Upper lobe of left lung (tissue), 6 donors: ENCODE data around the gene HES7. TPM values are rescaled to one million over a fixed set of nuclear protein-coding genes. Genes with fewer than 3 reads are reported as not detected.

Experiments used
- ATAC-seq, 2 donors: fragments of 200-7000 bp; cut with Tn5 transposase; one replicate each; pipeline ENCODE4 v1.9.1; 2022; ENCODE audit warnings: mild to moderate bottlenecking in 2 of 2, moderate library complexity in 2 of 2; ENCODE audit not compliant: low FRiP score in 2 of 2
- DNase-seq, 2 donors: peaks; one replicate each; pipeline ENCODE4 v3.0.0-alpha.2; 2019 to 2020
- H3K27ac ChIP-seq, 4 donors: fragments of 200-600 bp; sonication (generic); one replicate each; pipeline ENCODE4 v1.5.1; 2016 to 2019
- H3K27me3 ChIP-seq, 4 donors: fragments of 200-600 bp; sonication (generic); one replicate each; pipeline ENCODE4 v1.5.1; 2017 to 2019
- H3K36me3 ChIP-seq, 4 donors: fragments of 200-600 bp; sonication (generic); one replicate each; pipeline ENCODE4 v1.5.1; 2016 to 2019
- H3K4me1 ChIP-seq, 4 donors: fragments of 200-600 bp; sonication (generic); one replicate each; pipeline ENCODE4 v1.5.1; 2018 to 2019
- H3K4me3 ChIP-seq, 4 donors: fragments of 200-600 bp; sonication (generic); one replicate each; pipeline ENCODE4 v1.5.1; 2017 to 2019; ENCODE audit warnings: mild to moderate bottlenecking in 2 of 4, moderate library complexity in 1 of 4
- H3K9me3 ChIP-seq, 4 donors: fragments of 200-600 bp; sonication (generic); one replicate each; pipeline ENCODE4 v1.5.1; 2018 to 2019
- EP300 ChIP-seq, 4 donors: sonication (generic); formaldehyde crosslinking; IDR thresholded peaks; one replicate each; pipeline ENCODE4 v1.5.1; 2017; ENCODE audit warnings: antibody characterized with exemption in 4 of 4, control low read depth in 2 of 4
- POLR2A ChIP-seq, 4 donors: fragments of 450-650 bp; IDR thresholded peaks; one replicate each; pipeline ENCODE4 v1.5.1; 2016 to 2017; ENCODE audit warnings: antibody characterized with exemption in 4 of 4, mild to moderate bottlenecking in 2 of 4
- POLR2AphosphoS5 ChIP-seq, 2 donors: sonication (generic); formaldehyde crosslinking; IDR thresholded peaks; one replicate each; pipeline ENCODE4 v1.5.1; 2017; ENCODE audit warnings: antibody characterized with exemption in 2 of 2
- WGBS, 2 donors: methylation state at CpG; one replicate each; pipeline ENCODE4 v1.1.5; 2017 to 2018; 5-methylcytosine and 5-hydroxymethylcytosine counted together
- total RNA-seq, 6 donors: library from RNA; depleted of rRNA in 4 of 6; stranded (reverse); fragments of >200 nt in 4 of 6; gene quantifications; one replicate each; pipeline versions ENCODE4 v1.1.0 to v1.2.1, GENCODE V29; 2016 to 2021
- TF ChIP-seq, protein P1 (sequence below), 6 experiments: fragments of 450-650 bp in 4 of 6; fragments of 200-600 bp in 2 of 6; sonication (generic) in 2 of 6; IDR thresholded peaks; one replicate each; pipeline ENCODE4 v1.5.1; 2016 to 2019; ENCODE audit warnings: antibody characterized with exemption in 6 of 6
- donor health status: DM: no; HTN: no; CAD: no; lungs with moderate emphysema.
- donor health status: DM: no; HTN: yes; CAD: no; lungs with severe emphysema.

Gene HES7
- total RNA-seq, 6 donors from 2014 or later = 4.9 TPM; not detected in 5

DNA sequence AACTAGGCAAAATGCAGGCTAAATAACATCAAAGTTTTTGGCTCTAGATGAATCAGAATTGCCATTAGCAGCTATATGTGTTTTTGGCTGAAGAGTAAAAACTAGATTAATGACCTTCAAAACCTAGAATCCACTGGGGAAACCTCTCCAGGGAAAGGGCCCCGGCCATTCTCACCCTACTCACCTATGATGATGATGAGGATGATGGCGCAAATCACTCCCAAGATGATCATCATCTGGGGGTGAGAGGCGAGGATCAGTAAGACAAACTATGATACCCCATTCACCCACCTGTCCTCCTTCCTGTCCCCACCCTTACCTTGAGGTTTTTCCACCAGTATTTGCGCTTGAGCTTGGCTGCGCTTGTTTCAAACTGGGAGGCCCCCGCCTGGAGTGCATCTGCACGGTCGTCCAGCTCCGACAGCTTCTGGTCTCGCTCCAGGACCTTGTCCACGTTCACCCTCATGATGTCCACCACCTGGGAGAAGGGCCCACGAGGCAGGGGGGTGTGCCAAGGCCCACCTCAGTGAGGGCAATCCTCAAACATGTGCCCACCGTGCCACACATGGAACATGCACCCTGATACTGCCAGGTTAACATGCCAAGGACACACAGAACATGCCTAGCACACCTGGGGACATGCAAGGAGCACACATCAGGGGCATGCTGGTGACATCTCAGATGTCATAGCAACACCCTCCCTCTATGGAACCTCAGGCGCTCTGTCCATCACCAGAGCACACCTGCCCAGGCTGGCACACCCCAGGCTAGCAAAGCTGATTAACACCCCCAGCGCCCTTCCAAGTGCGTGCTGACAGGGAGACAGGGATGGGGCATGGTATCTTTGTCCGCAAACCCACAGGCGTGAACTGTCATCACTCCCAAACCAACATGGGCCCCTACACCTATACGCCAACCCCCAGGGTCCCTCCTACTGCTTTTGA is 37.7 kb upstream of the HES7 start:
- H3K27me3 ChIP-seq = no peaks in the 10 kb centered on the region
- ATAC-seq (no peak), DNase-seq (peak in 1 of 2 donors; percentile 39)
- peaks cover 4 to 31% (median 8%) of the 10 kb centered on the region in 4 donors for H3K36me3 ChIP-seq
- peak overlapping the region; percentile 63 to 95 (median 92) for H3K4me3 ChIP-seq
- no peaks in the 10 kb centered on the region for H3K9me3 ChIP-seq
- TF ChIP-seq EP300 (IDR thresholded peaks at IDR 0.05) (no peak), POLR2AphosphoS5 (IDR thresholded peaks at IDR 0.05) (no peak), POLR2A (IDR thresholded peaks at IDR 0.05) (peak in 1 of 4 donors; percentile 12)
- TF ChIP-seq, protein P1, sequence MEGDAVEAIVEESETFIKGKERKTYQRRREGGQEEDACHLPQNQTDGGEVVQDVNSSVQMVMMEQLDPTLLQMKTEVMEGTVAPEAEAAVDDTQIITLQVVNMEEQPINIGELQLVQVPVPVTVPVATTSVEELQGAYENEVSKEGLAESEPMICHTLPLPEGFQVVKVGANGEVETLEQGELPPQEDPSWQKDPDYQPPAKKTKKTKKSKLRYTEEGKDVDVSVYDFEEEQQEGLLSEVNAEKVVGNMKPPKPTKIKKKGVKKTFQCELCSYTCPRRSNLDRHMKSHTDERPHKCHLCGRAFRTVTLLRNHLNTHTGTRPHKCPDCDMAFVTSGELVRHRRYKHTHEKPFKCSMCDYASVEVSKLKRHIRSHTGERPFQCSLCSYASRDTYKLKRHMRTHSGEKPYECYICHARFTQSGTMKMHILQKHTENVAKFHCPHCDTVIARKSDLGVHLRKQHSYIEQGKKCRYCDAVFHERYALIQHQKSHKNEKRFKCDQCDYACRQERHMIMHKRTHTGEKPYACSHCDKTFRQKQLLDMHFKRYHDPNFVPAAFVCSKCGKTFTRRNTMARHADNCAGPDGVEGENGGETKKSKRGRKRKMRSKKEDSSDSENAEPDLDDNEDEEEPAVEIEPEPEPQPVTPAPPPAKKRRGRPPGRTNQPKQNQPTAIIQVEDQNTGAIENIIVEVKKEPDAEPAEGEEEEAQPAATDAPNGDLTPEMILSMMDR (IDR thresholded peaks at IDR 0.05) = no peak
- H3K4me1 ChIP-seq = peaks cover 43 to 66% (median 51%) of the 10 kb centered on the region in 4 donors
- 58 to 61% methylated on average over 15 to 17 of the region's 19 CpGs for WGBS, 2 donors
- H3K27ac ChIP-seq = peak overlapping the region; percentile 95 to 99 (median 97)

DNA sequence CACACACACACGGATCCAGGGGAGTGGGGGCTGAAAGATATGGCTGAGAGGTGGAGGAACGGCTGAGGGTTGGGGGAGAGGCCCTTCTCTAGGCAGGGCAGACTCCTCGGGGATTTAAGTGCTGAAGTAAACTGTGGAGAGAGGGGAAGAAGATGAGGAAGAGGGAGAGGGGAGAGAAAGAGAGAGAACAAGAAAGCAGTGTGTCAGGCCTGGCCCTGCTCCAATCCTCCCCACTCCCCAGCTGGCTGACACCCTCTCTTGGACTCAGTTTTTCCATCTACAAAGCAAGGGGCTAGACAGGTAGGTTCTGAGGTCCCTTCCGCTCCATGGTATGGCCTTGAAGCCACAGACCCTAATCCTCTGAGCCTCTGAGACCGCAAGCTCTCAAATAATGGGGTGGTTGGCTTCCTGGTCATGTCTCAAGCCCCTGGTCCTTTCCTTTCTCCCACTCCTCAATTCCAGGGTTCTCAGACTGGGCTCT is 36.9 kb upstream of the HES7 start:
- no peak for DNase-seq
- peaks cover 43 to 66% (median 51%) of the 10 kb centered on the region in 4 donors for H3K4me1 ChIP-seq
- H3K4me3 ChIP-seq = peak overlapping the region in 1 of 4 donors; percentile 3
- no peaks in the 10 kb centered on the region for H3K27me3 ChIP-seq
- no peaks in the 10 kb centered on the region for H3K9me3 ChIP-seq
- no peak for TF ChIP-seq POLR2A (IDR thresholded peaks at IDR 0.05)
- TF ChIP-seq, protein P1 (IDR thresholded peaks at IDR 0.05) = no peak
- no peak for TF ChIP-seq POLR2AphosphoS5 (IDR thresholded peaks at IDR 0.05)
- no peak for TF ChIP-seq EP300 (IDR thresholded peaks at IDR 0.05)
- H3K27ac ChIP-seq = peak overlapping the region; percentile 95 to 99 (median 97)
- WGBS, 2 donors = 50 to 59% methylated on average over 5 of the region's 5 CpGs
- H3K36me3 ChIP-seq = peaks cover 4 to 31% (median 8%) of the 10 kb centered on the region in 4 donors
- no peak for ATAC-seq

DNA sequence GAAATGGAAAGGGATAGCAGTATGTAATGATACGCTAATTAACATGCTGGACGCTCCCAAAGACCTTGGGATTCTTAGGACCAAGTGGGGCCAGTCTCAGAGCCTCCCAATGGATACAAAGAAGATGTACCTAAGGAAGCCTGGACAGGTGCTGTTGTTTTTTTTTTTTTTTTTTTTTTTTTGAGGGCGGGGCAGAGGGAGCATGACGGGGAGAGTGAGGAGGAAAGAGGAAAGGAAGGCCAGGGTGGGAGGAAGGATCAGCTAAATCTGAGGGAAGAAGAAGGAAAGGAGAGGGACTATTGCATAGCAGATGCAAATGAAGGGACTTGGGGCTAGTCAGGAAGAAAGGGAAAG is 36.3 kb upstream of the HES7 start:
- 64 to 68% methylated on average over 4 of the region's 4 CpGs for WGBS, 2 donors
- no peak for DNase-seq

DNA sequence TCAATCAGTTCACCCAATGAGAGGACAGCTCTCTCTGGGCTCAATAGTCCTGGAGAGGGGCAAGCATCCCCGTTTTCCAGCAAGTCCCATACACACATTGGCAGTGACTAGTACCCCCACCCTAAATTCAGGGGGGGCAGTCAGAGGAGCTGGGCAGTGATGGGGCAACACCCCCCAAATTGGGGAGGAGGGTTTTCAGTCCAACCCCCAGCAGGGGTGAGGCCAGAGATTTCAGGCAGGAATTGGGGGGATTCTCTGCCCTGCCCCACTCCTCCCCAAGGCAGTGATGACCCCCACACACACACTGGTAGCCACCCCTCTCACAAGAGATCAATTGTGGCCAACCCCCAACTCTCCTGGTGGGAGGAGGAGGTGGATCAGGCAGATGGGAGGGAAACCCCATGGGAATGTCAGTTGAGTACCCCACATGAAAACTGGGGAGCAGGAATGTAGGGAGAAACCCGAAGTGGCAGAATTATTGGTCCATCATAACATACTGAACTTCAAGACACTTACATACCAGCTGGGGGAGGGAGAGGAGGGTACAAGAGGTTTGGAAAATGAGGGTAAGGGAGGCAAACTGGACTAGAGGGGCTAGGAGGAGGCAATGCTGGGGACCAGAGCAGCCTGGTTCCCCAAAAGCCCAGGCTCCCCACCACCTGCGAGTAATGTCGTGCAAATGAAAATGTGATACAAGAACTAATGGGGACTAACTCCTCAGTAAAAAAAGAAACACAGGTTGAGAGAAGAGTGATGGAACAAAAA is 35.7 kb upstream of the HES7 start:
- DNase-seq (no peak), ATAC-seq (no peak)
- Histone ChIP-seq H3K27ac (peak overlapping the region; percentile 41 to 98 (median 69)), H3K4me3 (no peak overlapping the region), H3K4me1 (peaks cover 39 to 62% (median 47%) of the 10 kb centered on the region in 4 donors), H3K27me3 (no peaks in the 10 kb centered on the region), H3K9me3 (no peaks in the 10 kb centered on the region), H3K36me3 (peaks cover 4 to 31% (median 8%) of the 10 kb centered on the region in 4 donors)
- TF ChIP-seq EP300 (IDR thresholded peaks at IDR 0.05) (no peak), POLR2AphosphoS5 (IDR thresholded peaks at IDR 0.05) (no peak), POLR2A (IDR thresholded peaks at IDR 0.05) (no peak)
- TF ChIP-seq, protein P1 (IDR thresholded peaks at IDR 0.05) = no peak
- WGBS, 2 donors = 73 to 77% methylated on average over 4 of the region's 4 CpGs

More for the DNA sequence above, 36.3 kb upstream of the HES7 start:
- H3K36me3 ChIP-seq = peaks cover 4 to 31% (median 8%) of the 10 kb centered on the region in 4 donors
- no peak overlapping the region for H3K4me3 ChIP-seq
- TF ChIP-seq EP300 (IDR thresholded peaks at IDR 0.05) (no peak), POLR2A (IDR thresholded peaks at IDR 0.05) (no peak), POLR2AphosphoS5 (IDR thresholded peaks at IDR 0.05) (no peak)
- TF ChIP-seq, protein P1 (IDR thresholded peaks at IDR 0.05) = no peak
- no peaks in the 10 kb centered on the region for H3K27me3 ChIP-seq
- H3K27ac ChIP-seq = peak overlapping the region in 2 of 4 donors; percentile 98 to 99
- H3K4me1 ChIP-seq = peaks cover 43 to 66% (median 51%) of the 10 kb centered on the region in 4 donors
- no peaks in the 10 kb centered on the region for H3K9me3 ChIP-seq
- ATAC-seq = no peak
